Inflammatory macrophage treated with lipopolysaccharide for 4 hours (primary cell): ENCODE data around the gene DHODH.
A peak's percentile ranks its signal among the peaks of the same experiment; 100 is the strongest.
"Not testable (repeated sequence)": the region's sequence is repeated elsewhere in the genome, so short reads cannot be mapped to it uniquely, and the experiment has no call there.

Experiments used
- DNase-seq: peaks from one replicate; pipeline ENCODE4 v3.0.0-alpha.2; 2020

Gene DHODH

GRCh38 chr16:72057313-72057712, 48.8 kb downstream of the DHODH start:
- DNase-seq, result not testable (repeated sequence)

GRCh38 chr16:72059060-72059459, 50.5 kb downstream of the DHODH start:
- DNase-seq, result not testable (repeated sequence)

- no peak for DNase-seq
Observed at GRCh38 chr16:72060405-72060804, 51.9 kb downstream of the DHODH start.

- DNase-seq, result no peak
Observed at GRCh38 chr16:72061564-72061963, 53.0 kb downstream of the DHODH start.

- no peak for DNase-seq
Observed at GRCh38 chr16:72064361-72064894, 55.9 kb downstream of the DHODH start.

GRCh38 chr16:72066747-72067146, 58.2 kb downstream of the DHODH start:
- peak; percentile 40 for DNase-seq

GRCh38 chr16:72068930-72069329, 60.4 kb downstream of the DHODH start:
- DNase-seq, result no peak

GRCh38 chr16:72072514-72073342, 64.2 kb downstream of the DHODH start:
- DNase-seq, result no peak

- no peak for DNase-seq
Observed at GRCh38 chr16:72073560-72074230, 65.2 kb downstream of the DHODH start.

- not testable (repeated sequence) for DNase-seq
Observed at GRCh38 chr16:72075067-72075466, 66.5 kb downstream of the DHODH start.
